Stimulated activated CD8-positive, alpha-beta memory T cell treated with anti-CD3 and anti-CD28 coated beads, Interleukin-2, amount 100 ng/mL, for 1 hour (primary cell): ENCODE data around the gene ZNF644.
A peak's percentile ranks its signal among the peaks of the same experiment; 100 is the strongest.
"Not testable (repeated sequence)": the region's sequence is repeated elsewhere in the genome, so short reads cannot be mapped to it uniquely, and the experiment has no call there.

Experiments used
- DNase-seq, 2 donors: peaks; one replicate each; pipeline ENCODE4 v3.0.0-alpha.2; 2020; ENCODE audit warnings: low read depth in 2 of 2

Gene ZNF644

DNA sequence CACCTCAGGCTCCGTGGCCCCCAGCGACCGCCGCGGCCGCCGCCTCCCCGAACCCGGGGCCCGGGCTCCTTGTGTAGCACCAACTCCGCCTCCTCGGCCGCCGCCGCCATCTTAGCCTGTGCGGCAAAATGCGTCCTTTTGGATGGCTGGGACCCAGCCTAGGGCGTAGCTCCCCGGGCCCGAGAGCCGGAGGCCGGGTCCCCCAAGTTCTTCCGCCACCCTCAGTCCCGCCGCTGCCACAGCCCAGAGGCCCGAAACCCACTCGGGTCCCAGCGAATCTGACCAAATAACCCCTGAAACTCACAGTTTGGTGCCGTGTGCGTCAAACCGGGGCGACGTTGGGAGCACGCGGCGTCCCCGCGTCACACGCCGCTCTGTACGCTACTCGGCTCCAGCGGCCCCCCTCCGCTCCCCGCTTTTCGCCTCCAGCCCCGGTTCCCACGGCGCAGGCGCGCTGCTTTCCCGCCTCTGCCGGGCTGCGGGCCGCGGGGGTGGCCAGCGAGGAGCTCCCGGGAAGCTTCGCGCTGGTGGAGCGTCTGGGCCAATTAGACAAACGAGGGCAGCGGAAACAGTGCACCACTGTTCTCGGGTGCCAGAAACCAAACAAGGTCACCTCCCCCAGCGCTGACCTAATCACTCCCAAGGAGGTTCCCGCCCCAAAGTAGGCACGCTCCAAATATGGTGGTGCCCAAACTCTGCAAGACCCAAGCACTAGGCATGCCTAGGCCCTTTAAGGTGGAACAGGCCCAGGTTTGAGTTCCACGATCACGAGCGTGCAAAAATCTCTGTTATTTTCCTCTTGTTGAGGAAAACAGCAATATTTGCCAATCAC lies at the start of gene ZNF644:
Gene ZNF644 (minus strand): TSS at position 350 of the 832 bp plus-strand sequence. CDS start 39,682 bp downstream, outside the sequence.
- DNase-seq: peak; percentile 71 to 79

DNA sequence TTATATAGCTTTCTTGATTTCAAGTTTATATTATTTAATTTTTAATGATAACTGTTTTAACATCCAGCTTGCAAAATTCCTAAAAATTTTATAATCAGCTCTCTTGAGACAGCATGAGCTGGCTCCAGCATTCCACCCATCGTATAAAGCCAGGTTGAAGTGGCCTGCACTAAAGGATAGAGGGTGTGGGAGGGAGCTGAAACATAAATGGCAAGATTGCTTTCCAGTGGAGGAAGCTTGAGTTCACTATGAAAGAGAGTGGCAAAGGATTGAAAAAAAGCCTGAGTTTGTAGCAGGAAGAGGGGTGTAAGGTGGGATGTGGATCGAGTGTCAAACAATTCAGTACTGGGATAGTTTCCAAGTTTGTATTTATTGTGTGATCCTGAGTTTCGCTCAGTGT lies 48.5 kb upstream of the ZNF644 start:
- DNase-seq: no peak

DNA sequence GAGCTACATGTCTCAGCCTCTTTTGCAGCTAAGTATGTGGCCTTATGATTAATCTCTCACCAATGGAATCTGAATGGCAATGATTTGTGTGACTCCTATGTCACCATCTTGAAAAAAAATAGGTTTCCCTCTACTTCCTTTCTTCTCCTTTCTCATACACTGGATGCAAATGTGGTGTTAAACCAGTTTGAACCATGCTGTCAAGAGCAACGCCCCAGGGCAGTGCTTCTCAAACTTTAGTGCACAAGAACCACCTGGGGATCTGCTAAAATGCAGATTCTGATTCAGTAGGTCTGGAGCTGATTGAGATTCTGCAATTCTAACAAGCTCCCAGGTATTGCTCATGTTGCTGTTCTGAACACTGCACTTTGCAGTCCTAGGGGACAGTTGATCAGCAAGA lies 44.7 kb upstream of the ZNF644 start:
- DNase-seq: no peak

DNA sequence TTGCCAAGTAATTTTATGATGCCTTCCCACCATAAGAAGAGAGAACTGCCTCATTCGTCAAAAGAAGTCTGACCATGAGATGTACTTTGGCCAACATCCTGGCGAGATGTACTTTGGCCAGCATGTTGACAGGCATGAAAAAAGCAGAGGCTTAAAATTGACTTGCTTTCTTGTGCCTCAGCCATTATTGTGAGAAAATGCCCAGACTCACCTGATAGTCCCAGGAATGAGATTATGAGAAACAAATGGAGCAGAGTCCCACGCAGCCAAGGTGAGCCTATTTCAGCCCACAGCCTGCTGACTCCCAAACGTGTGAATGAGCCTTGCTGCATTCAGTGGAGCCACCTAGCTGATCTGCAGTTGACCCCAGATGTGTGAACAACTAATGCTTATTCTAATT lies 43.5 kb upstream of the ZNF644 start:
- DNase-seq: no peak

DNA sequence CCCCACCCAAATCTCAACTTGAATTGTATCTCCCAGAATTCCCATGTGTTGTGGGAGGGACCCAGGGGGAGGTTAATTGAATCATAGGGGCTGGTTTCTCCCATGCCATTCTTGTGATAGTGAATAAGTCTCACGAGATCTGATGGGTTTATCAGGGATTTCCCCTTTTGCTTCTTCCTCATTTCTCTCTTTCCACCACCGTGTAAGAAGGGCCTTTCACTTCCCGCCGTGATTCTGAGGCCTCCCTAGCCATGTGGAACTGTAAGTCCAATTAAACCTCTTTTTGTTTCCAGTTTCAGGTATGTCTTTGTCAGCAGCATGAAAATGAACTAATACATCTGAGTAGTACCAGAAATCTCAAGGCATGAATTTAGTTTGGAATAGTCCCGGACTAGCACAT lies 41.6 kb upstream of the ZNF644 start:
- DNase-seq: not testable (repeated sequence)

DNA sequence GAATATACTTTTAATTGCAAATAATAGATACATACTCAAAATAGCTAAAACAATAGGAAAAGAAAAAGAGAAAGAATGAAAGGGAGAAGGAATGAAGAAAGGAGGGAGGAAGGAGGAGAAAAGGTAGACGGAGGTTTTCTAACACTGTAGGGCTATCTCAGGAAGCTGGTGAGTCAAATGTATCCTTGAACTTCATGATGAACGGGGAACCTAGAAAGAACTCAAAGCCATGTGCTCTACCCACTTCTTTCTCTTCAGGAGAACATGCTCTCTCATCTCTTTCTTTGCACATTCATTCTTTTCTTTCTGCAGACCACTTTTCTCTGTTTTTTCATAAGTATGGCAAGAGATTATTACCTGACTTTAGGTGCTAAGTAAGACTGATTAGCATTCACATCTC lies 37.3 kb upstream of the ZNF644 start:
- DNase-seq: no peak

DNA sequence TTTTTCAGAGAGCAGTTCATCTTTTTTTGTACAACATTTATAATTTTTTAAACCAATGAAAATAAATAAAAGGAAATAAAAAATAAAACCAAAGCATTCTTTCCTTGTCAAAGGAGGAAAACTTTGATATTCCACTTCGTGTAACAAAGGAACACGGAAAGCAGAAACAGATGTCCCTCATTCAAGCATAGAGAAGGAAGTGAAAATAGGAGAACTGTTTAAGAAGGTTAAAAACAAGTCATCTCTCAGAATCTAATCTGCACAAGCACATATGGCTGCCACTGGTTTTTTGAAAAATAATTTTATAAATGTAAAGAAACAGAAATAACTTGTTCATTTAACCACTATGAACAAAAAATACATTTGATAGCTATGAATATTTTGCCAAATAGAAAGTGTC lies 35.9 kb upstream of the ZNF644 start:
- no peak for DNase-seq

DNA sequence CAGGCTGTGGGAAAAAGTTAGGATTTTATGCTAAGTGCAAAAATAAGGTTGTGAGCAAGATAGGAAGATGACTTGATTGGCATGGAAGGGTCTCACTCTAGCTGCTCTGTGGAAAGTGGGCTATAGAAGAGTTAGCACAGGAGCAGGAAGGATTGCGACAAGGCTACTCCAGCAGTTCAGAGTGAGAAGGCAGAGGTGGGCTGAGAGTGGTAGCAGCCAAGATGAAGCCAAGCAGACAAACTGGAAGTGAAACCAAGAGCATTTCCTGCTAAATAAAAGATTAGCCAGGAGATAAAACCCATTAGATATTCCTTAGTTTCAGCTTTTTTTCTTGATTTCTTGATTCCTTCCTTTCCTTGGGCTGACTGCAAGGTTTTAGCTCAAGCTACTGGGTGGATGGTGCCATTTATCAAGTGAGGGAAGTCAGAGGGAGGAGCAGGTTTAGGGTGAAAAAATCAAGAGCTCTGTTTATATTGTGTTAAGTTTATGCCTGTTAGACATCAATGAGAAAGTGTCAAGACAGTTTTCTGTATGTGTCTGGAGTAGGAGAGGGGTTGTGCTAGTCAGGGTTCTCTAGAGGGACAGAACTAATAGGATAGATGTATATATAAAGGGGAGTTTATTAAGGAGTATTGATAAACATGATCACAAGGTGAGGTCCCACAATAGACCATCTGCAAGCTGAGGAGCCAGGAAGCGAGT lies 33.1 kb upstream of the ZNF644 start:
- DNase-seq: no peak

DNA sequence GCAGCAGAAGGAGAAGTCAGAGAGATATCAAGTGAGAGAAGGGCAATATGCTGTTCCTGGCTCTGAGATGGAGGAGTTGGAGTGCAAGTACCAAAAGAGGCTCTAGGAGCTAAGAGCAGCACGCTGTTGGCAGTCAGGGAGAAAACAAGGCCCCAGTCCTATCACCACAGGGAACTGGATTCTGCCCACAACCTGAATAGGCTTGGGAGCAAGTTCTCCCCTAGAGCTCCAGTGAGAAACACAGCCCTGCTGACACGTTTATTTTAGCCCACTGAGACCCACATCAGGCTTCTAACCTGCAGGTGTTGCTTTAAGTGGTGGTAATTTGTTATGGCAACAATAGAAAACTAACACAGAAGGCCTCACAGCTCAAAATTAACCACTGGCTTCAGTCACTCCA lies 31.8 kb upstream of the ZNF644 start:
- DNase-seq: no peak

DNA sequence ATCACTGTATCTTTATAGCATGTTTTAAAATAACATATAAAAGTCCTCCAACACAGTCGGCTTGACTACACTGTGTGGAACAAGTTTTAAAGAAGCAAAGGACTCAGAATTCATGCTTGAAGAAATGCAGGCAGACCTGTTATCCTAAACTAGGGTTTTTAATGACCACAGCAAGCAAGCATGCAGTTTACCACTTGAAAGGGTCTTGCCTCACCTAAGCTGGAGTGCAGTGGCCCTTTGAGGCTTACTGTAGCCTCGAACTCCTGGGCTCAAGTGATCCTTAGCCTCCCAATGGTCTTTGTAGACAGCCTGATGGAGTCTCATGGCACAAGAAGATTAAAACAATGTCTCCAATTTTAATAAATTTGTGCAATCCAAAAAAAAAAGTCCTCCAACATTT lies 27.7 kb upstream of the ZNF644 start:
- DNase-seq: not testable (repeated sequence)

DNA sequence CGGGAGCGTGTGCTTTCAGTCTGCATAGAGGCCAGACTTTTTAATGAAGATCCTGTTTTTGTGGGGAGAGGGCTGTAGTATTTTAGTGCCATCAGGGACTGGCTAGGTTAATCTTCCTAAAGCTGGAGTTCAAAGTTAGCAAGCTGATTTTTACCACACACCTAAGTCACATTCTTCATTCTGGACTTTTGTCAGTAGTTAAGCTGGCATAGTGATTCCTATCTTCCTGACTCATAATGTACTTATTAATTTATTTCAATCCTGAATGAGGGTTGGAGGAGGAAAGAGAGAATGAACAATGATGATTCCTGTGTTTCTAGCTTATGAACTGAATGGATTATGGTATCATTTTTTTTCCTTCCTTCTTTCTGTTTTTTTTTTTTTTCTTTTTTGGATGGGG lies 24.9 kb upstream of the ZNF644 start:
- no peak for DNase-seq

DNA sequence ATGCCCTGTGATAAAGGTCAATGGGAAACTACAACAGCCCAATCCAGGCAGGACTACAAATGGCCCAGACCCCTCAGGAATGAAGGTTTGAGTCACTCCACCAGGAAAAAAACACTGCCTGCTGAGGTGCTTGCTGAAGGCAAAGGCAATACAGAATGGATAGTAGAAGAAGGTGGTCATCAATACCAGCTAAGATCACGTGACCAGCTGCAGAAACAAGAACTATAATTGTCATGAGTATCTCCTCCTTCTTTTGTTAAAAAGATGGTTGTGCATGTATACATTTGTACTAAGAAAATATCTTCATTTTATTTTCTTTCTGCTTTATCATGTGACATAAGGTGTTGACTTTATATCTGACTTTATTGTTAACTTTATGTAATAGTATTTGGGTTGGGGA lies 23.4 kb upstream of the ZNF644 start:
- DNase-seq: no peak

DNA sequence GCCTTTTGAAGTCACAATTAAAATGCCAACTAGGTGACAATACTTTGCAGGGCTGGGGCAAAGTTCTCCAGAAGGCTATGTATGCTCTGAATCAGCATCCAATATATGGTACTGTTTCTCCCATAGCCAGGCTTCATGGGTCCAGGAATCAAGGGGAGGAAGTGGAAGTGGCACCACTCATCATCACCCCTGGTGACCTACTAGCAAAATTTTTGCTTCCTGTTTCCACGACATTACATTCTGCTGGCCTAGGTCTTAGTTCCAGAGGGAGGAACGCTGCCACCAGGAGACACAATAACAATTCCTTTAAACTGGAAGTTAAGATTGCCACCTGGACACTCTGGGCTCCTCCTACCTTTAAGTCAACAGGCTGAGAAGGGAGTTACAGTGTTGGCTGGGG lies 22.9 kb upstream of the ZNF644 start:
- DNase-seq: not testable (repeated sequence)

DNA sequence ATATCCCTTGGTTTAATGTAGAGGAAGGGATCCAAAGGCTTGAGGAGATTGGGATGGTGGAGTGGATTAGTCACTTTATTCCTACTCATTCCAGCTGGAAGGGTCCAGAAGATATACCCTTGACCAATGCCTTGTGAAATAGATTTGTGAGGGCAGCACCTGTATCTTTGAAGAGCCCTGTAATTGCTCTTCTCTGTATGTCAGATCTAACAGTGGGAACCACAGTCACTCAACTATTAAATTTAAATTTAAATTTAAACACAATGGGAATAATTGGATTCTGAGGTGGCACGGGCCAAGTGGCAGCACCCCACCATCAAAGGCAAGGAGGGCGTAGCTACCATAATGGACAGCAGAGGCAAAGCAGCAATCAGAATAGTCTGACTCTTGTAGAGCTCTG lies 20.5 kb upstream of the ZNF644 start:
- not testable (repeated sequence) for DNase-seq

DNA sequence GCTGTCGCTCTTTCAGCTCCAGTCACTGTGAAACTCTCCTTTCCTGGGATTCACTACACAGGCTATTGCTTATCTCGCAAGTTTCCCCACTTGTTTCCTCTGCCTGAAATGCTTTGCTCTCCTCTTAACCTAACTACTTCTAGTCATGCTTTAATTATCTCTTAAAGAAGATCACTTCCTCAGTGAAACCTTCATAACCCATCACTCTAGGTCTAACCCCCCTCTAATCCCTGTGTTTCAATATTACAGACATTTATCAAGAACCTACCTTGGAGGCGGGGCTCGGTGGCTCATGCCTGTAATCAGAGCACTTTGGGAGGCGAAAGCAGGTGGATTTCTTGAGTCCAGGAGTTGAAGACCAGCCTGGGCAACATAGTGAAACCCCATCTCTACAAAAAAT lies 16.7 kb upstream of the ZNF644 start:
- no peak for DNase-seq

DNA sequence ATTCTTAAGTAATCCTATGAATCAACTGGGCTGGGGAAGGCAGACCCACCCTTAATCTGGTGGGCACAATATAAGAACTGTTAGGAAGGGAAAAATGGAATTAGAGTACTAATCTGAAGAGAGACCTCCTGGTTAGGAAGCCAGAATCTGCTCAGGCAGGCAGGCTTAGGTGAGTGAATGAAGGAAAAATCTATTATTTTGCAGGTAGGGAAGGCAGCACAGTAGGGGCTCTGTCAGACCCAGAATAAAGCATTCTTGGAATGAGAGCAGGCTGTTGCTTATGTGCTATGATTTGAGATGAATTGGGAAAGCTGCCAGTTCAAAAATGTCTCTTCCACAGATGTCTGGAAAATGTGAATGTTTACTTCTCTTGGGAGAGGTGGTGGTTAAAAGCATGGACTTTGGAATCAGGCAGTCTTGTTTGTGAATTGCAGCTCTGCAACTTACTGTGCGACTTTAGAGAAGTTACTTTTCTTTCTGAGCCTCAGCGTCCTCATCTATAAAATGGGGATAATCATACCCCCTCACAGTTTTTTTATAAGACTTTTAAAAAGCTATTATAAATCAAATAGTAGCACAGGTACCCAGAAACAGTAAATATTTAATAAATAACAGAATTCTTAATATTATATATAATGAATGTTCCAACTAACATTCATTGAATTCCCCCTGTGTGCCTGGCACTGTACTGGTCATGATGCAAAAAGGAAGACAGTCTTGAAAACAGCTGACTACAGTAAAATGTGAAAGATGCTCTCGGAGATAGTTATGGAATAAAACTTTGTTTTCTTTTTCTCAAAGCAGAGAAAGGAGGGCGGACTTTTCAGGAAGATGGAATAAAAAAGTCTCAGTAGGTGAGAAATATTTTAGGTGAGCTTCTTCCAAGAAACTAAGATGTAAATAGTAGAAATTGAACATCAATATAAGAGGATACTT lies 15.3 kb upstream of the ZNF644 start:
- DNase-seq: no peak

DNA sequence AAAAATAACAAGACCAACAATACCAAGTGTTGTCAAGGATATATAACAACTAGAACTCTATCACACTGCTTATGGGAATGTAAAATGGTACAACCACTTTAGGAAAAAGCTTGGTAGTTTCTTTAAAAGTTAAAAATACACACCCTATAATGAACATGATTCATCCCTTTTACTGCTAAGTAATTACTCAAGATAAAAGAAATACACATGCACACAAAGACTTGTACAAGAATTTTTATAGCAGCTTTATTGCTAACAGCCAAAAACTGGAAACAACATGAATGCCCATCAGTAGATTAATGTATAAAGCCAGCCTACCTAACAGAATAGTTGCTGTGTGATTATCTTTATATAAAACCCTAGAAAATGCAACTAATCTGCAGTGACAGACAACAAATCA lies 10.5 kb upstream of the ZNF644 start:
- DNase-seq: no peak

DNA sequence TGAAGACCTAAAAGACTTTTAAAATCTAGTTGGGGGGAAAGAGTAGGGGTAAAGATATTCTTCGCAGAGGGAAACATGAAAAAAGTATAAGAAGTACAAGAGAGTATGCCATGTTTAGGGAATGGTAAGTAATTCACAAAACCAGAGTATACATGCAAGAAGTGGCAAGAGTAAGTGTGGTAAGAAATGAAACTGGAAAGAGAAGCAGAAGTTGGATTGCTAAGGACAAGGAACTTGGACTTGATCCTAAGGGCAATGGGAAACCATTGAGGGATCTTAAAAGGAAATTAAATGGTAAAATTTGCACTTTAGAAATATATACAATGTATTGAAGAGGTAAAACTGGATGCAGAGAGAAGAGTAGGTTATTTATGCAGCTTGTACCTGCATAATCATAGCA lies 9.2 kb upstream of the ZNF644 start:
- DNase-seq: no peak

DNA sequence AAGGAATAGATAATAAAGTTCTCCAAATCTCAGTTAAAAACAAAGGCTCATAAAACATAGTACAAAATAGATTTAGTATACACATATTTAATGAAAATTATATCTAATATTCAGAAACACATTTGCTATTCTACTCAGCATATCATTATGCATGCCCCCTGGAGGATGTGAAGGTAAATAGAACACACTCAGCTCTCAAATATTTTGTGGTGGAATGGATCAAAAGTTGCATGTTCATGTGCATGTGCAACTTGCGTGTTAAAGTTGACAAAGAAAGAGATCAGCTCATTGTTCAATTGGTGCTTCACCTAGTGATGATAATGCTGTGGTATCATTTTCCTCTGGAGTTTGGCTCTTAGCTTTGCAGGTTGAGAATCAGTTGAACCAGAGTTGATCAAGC lies 4.9 kb upstream of the ZNF644 start:
- DNase-seq: no peak

DNA sequence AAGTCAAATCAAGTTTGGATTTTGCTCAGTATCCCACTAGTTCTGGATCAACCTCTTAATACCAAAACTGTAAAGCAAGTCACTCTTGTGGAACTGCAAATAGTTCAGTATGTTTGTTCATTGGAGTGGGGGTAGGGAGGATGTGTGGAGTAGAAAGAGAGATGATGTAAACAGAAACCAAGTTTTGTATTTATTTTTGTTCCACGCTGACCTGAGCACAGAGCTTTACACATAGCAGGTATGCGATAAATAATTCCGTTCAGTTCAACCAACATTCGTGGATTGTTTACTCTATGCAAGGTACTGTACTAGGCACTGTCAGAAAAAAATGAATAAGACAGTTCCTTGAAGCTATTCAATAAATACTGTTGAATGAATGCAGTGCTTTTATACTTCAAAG lies 4.5 kb upstream of the ZNF644 start:
- DNase-seq: no peak

DNA sequence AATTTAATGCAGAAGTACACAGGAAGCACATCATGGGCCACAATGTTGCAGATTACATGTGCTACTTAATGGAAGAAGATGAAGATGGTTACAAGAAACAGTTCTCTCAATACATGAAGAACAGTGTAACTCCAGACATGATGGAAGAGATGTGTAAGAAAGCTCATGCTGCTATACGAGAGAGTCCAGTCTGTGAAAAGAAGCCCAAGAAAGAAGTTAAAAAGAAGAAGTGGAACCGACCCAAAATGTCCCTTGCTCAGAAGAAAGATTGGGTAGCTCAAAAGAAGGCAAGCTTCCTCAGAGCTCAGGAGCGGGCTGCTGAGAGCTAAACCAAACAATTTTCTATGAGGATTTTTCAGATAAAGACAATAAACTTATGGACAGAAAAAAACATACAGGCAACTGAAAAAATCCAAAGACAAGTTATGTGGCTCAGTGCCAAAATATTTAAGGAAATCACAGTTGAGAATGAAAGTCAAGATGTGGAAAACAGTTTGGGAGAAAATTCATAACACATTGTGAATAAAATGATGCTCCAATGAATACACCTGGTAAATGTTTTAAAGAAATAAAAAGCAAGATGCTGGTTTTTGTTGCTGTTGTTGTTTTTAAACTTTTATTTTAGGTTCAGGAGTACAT lies 2.8 kb upstream of the ZNF644 start:
- no peak for DNase-seq

DNA sequence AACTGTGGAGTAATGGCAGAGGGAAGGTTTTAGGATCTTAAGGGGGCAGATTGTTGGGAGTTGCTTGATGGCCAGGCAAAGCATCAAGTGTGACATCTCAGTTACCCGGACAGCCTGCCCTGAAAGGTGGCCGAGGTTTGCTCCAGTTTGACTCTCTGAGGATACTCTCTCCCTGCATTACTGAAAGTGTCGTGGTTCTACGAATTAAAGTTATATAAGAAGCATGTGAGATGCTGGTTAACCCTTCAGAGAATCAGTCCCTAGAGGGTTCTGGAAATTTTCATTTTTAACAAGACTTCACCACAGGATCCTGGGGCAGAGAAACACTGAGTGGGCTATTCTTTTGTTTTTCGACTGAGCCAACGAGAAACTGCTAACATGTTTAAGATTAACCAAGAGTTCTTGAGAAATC lies 689 bp upstream of the ZNF644 start:
- no peak for DNase-seq
